Omental fat pad (tissue), 4 donors: ENCODE results near the gene VWA3B. TPM values are rescaled to one million over a fixed set of nuclear protein-coding genes. Genes with fewer than 3 reads are reported as not detected.
"Not testable (repeated sequence)": the region's sequence is repeated elsewhere in the genome, so short reads cannot be mapped to it uniquely, and the experiment has no call there.

Experiments
- ATAC-seq: fragments of 150-250 bp; one replicate; pipeline ENCODE4 v1.9.1; 2016; ENCODE audit warnings: mild to moderate bottlenecking, moderate library complexity; ENCODE audit not compliant: low FRiP score
- DNase-seq: peaks from one replicate; pipeline ENCODE4 v3.0.0-alpha.2; 2019; ENCODE audit warnings: low spot score
- CTCF ChIP-seq, 3 donors: fragments of 450-650 bp; IDR thresholded peaks; one replicate each; pipeline ENCODE4 v1.5.1; 2016 to 2017; ENCODE audit warnings: antibody characterized with exemption in 3 of 3, mild to moderate bottlenecking in 3 of 3, moderate library complexity in 2 of 3
- total RNA-seq, 4 donors: library from RNA; depleted of rRNA; stranded (reverse); fragments of >200 nt; gene quantifications; one replicate each; pipeline ENCODE4 v1.1.0, GENCODE V29; 2016

Gene VWA3B
- total RNA-seq, 4 donors from 2014 or later = 0.32 TPM; not detected in 3

- DNase-seq = no peak
- no peak for ATAC-seq
- no peak for TF ChIP-seq CTCF (IDR thresholded peaks at IDR 0.05)
Observed at GRCh38 chr2:98099939-98100743, 13.2 kb downstream of the VWA3B start.

GRCh38 chr2:98102315-98102714 lies 15.3 kb downstream of the VWA3B start:
- not testable (repeated sequence) for DNase-seq, ATAC-seq

GRCh38 chr2:98102878-98103277 lies 15.9 kb downstream of the VWA3B start:
- DNase-seq (no peak), ATAC-seq (no peak)
- no peak for TF ChIP-seq CTCF (IDR thresholded peaks at IDR 0.05)

GRCh38 chr2:98108110-98108509 lies 21.1 kb downstream of the VWA3B start:
- DNase-seq (no peak), ATAC-seq (no peak)
- no peak for TF ChIP-seq CTCF (IDR thresholded peaks at IDR 0.05)

GRCh38 chr2:98110741-98111140 lies 23.8 kb downstream of the VWA3B start:
- DNase-seq (no peak), ATAC-seq (no peak)
- TF ChIP-seq CTCF (IDR thresholded peaks at IDR 0.05) = no peak

GRCh38 chr2:98114643-98115330 lies 27.8 kb downstream of the VWA3B start:
- TF ChIP-seq CTCF (IDR thresholded peaks at IDR 0.05) = no peak
- DNase-seq (no peak), ATAC-seq (no peak)

- DNase-seq = no peak
- ATAC-seq = no peak
- TF ChIP-seq CTCF (IDR thresholded peaks at IDR 0.05) = no peak
Observed at GRCh38 chr2:98118161-98118560, 31.2 kb downstream of the VWA3B start.
